C4-2B (cell line): ENCODE data around the gene SMG6.

Experiments
- H3K27ac ChIP-seq: fragments of 450-650 bp; 2 replicates; pipeline ENCODE4 v1.5.1; 2017
- ZFX ChIP-seq: fragments of 450-650 bp; IDR thresholded peaks from 2 replicates; pipeline ENCODE4 v1.6.1; 2017
- TF ChIP-seq, protein P1 (sequence below): fragments of 450-650 bp; conservative IDR thresholded peaks from 2 replicates; pipeline ENCODE4 v1.5.1; 2017; ENCODE audit warnings: mild to moderate bottlenecking

Gene SMG6

DNA sequence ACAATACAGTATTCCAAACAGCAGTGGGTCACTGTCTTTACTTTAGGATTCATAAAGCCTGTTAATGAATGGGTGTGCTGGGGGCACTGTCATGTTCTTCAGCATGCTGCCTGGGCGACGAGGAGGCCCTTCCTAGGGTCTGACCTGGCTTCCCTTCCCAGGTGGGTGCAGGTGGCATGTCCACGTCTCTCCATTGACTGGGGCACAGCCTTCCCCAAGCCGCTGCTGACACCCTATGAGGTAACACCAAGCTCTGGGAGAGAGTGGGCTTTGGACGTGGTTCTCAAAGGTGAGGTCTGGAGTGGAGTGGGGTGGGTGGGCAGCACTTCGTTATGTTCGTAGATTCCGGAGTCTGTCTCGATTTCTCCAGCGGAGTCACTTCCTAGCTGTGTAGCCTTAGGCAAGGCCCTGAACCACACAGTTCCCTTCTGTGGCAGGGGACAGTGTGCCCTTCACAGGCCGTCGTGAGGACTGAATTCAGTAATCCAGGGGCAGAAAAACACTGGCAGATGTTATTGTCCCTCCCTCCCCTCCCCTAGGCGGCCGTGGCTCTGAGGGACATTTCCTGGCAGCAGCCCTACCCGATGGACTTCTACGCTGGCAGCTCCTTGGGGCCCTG is 262.5 kb downstream of the SMG6 start:
- H3K27ac ChIP-seq = peak overlapping the region; percentile 85
- TF ChIP-seq, protein P1, sequence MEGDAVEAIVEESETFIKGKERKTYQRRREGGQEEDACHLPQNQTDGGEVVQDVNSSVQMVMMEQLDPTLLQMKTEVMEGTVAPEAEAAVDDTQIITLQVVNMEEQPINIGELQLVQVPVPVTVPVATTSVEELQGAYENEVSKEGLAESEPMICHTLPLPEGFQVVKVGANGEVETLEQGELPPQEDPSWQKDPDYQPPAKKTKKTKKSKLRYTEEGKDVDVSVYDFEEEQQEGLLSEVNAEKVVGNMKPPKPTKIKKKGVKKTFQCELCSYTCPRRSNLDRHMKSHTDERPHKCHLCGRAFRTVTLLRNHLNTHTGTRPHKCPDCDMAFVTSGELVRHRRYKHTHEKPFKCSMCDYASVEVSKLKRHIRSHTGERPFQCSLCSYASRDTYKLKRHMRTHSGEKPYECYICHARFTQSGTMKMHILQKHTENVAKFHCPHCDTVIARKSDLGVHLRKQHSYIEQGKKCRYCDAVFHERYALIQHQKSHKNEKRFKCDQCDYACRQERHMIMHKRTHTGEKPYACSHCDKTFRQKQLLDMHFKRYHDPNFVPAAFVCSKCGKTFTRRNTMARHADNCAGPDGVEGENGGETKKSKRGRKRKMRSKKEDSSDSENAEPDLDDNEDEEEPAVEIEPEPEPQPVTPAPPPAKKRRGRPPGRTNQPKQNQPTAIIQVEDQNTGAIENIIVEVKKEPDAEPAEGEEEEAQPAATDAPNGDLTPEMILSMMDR = no peak
- TF ChIP-seq ZFX = no peak

DNA sequence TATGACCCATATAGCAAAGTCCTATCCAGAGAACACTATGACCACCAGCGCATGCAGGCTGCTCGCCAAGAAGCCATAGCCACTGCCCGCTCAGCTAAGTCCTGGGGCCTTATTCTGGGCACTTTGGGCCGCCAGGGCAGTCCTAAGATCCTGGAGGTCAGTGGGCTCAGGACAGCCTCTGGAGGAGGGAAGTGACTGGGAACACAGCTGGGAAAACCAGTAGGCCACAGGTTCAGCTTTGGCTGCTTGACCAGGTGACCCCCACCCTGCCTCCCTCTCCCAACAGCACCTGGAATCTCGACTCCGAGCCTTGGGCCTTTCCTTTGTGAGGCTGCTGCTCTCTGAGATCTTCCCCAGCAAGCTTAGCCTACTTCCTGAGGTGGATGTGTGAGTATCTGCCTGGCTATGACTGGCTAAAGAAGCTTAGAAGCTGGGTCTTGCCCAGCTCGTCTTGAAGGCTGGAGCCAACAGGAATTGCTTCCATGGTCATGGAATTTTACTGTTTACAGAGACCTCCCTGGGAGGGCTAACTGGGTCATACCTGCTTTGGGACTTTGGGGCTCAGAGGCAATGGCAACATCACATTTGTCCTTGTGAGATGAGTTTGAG is 263.3 kb downstream of the SMG6 start:
- no peak overlapping the region for H3K27ac ChIP-seq
- no peak for TF ChIP-seq ZFX
- TF ChIP-seq, protein P1 = no peak

DNA sequence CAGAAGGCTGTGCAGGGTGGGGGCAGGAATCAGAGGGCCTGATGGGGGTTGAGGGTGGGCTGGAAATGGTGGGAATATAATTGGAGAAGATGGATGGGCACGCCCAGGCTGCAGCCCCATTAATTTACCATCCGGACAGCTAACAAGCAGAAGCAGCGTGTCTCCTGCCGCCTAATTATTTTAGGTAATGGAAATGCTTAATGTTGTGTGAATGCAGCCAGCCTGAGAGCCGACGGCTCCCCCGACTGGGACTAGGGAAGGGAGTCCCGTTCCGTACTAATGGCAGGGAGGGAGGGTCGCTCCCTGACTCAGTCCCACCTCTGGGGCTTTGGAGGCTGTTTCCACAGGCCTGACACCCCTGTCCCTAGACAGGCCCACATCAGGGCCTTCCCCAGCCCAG is 266.4 kb downstream of the SMG6 start:
- H3K27ac ChIP-seq = no peak overlapping the region
- no peak for TF ChIP-seq ZFX
- TF ChIP-seq, protein P1 = no peak

DNA sequence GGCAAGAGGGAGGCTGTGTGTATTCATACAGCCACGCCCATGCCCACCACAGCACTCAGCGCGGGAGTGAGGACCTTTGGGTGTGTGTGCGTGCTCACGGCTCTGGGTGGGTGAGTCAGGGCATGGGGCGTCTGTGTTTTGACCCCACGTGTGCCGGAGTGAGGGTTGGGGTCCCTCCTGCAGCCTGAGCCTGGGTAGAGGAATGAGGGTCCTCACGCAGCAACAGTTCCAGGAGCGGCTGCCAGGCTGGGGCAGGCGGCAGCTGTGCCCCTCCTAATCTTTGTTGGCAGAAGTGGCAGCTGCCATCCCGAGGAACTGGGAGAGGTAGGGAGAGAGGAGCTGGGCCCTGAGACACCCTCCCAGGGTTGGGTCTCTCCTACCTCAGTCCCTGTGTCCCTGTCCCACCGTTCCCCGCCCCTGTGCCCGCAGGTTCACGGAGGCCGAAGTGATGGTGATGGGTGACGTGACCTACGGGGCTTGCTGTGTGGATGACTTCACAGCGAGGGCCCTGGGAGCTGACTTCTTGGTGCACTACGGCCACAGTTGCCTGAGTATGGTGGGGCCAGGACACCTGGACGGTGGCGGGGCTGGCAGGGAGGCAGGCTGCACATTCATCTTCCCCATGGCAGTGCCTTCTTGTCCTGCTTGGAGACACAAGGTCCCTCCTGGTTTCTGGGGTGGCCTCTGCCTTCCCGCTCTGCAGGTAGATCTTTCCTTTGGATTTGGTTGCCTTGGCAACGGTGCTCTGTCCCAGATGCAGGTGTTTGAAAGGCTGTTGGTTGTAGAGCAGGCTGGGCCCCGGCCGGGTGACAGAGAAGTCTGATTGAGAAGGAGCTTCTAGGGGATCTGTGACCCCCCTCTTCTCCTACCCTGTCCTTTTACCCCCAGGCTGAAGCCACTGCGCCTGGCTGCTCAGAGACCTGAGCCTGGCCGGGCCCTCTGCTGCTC is 267.8 kb downstream of the SMG6 start:
- H3K27ac ChIP-seq = no peak overlapping the region
- TF ChIP-seq ZFX = no peak
- TF ChIP-seq, protein P1 = no peak

- H3K27ac ChIP-seq = no peak overlapping the region
These were observed 268.6 kb downstream of the SMG6 start for GRCh38 chr17:2034806-2035540.

GRCh38 chr17:2034157-2034556 is 269.4 kb downstream of the SMG6 start:
- no peak overlapping the region for H3K27ac ChIP-seq

More at GRCh38 chr17:2034806-2035540, 268.6 kb downstream of the SMG6 start:
- no peak for TF ChIP-seq ZFX
- TF ChIP-seq, protein P1 = no peak

More at GRCh38 chr17:2034157-2034556, 269.4 kb downstream of the SMG6 start:
- TF ChIP-seq, protein P1 = no peak
- no peak for TF ChIP-seq ZFX
